BLaER1 treated with 17β-estradiol and CSF1 and Interleukin-3, amounts not matched to agents 10 nM and 100 nM (cell line): ENCODE measurements around the gene CERS5.
"Not testable (repeated sequence)": the region's sequence is repeated elsewhere in the genome, so short reads cannot be mapped to it uniquely, and the experiment has no call there.

Source experiments
- H3K27ac ChIP-seq, 11 experiments: shearing (Covaris generic); formaldehyde crosslinking; 2 replicates each; pipeline ENCODE4 v1.8.1; 2022
- H3K27me3 ChIP-seq, 11 experiments: shearing (Covaris generic); formaldehyde crosslinking; 2 replicates each; pipeline ENCODE4 v1.8.1; 2022
- H3K36me3 ChIP-seq, 11 experiments: shearing (Covaris generic); formaldehyde crosslinking; 2 replicates each; pipeline ENCODE4 v1.8.1; 2022
- H3K4me1 ChIP-seq, 10 experiments: shearing (Covaris generic); formaldehyde crosslinking; 2 replicates each; pipeline ENCODE4 v1.8.1; 2022
- H3K4me2 ChIP-seq, 11 experiments: shearing (Covaris generic); formaldehyde crosslinking; 2 replicates each; pipeline ENCODE4 v1.8.1; 2022
- H3K4me3 ChIP-seq, 10 experiments: shearing (Covaris generic); formaldehyde crosslinking; 2 replicates each; pipeline ENCODE4 v1.8.1; 2022
- H3K9ac ChIP-seq, 11 experiments: shearing (Covaris generic); formaldehyde crosslinking; 2 replicates each; pipeline ENCODE4 v1.8.1; 2022
- H3K9me3 ChIP-seq, 11 experiments: shearing (Covaris generic); formaldehyde crosslinking; replicated peaks in 1 of 11; 2 replicates each; pipeline ENCODE4 v1.8.1; 2022
- H4K20me1 ChIP-seq, 11 experiments: shearing (Covaris generic); formaldehyde crosslinking; 2 replicates each; pipeline ENCODE4 v1.8.1; 2022
- Cebpa-rat ChIP-seq, 11 experiments: shearing (Covaris generic); IDR thresholded peaks; 2 replicates each; pipeline ENCODE4 v1.8.1; 2022

CERS5 gene

DNA sequence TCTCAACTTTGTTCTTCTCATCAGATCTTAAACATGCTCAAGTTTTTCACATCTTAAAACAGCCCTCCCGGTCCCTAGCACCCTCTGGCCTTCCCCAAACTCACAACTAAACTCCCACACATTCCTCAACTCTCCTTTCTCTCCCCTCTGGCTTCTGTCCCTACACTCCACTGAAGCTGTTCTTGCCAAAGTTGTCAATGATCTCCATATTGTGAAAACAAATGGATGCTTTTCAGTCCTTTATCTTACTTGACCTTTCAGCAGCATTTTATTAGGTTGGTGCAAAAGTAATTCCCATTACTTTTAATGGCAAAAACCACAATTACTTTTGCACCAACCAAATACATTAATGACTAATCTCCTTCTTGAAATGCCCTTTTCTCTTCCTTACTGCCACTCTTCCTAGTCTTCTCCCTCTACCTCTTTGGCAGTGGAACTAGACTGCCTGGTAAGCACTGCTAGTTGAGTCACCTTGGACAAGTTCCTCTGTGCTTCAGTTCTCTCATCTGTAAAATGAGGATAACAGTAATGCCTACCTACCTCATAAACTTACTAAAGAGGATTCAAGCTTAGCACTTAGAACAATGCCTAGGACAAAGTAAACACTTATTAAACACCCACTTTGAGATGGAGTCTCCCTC lies 16.0 kb downstream of the CERS5 start:
- peaks cover 0 to 9% (median 0%) of the 10 kb centered on the region in 10 experiments; a peak in 3 of 20 replicates for H3K4me1 ChIP-seq
- H3K27ac ChIP-seq, result no peak overlapping the region
- peaks cover 17 to 63% (median 29%) of the 10 kb centered on the region in 11 experiments; a peak in 19 of 22 replicates for H3K36me3 ChIP-seq
- TF ChIP-seq Cebpa-rat (IDR thresholded peaks at IDR 0.05), result no peak
- H3K4me2 ChIP-seq, result no peak overlapping the region
- no peak overlapping the region for H3K9ac ChIP-seq
- 0 out of 22 replicates have a peak, but pooled peaks cover 0 to under 1% (median 0%) of the 10 kb centered on the region in 11 experiments for H3K9me3 ChIP-seq
- peaks cover 25 to 86% (median 62%) of the 10 kb centered on the region in 11 experiments; a peak in 20 of 22 replicates for H4K20me1 ChIP-seq
- H3K27me3 ChIP-seq, result no peaks in the 10 kb centered on the region
- no peak overlapping the region for H3K4me3 ChIP-seq

- H3K4me2 ChIP-seq, result no peak overlapping the region
- no peak overlapping the region for H3K9ac ChIP-seq
- no peak for TF ChIP-seq Cebpa-rat (IDR thresholded peaks at IDR 0.05)
- H3K27ac ChIP-seq, result no peak overlapping the region
- no peak overlapping the region for H3K4me3 ChIP-seq
- no peaks in the 10 kb centered on the region for H3K27me3 ChIP-seq
- no peaks in the 10 kb centered on the region for H3K9me3 ChIP-seq
- peaks cover 0 to 9% (median 0%) of the 10 kb centered on the region in 10 experiments; a peak in 3 of 20 replicates for H3K4me1 ChIP-seq
- H4K20me1 ChIP-seq, result peaks cover 29 to 93% (median 64%) of the 10 kb centered on the region in 11 experiments; a peak in 20 of 22 replicates
- peaks cover 18 to 58% (median 29%) of the 10 kb centered on the region in 11 experiments; a peak in 21 of 22 replicates for H3K36me3 ChIP-seq
Observed at GRCh38 chr12:50149311-50149710, 17.9 kb downstream of the CERS5 start.

GRCh38 chr12:50148011-50148410 lies 19.2 kb downstream of the CERS5 start:
- H3K36me3 ChIP-seq, result peaks cover 20 to 58% (median 29%) of the 10 kb centered on the region in 11 experiments
- not testable (repeated sequence) for H3K9me3 ChIP-seq

DNA sequence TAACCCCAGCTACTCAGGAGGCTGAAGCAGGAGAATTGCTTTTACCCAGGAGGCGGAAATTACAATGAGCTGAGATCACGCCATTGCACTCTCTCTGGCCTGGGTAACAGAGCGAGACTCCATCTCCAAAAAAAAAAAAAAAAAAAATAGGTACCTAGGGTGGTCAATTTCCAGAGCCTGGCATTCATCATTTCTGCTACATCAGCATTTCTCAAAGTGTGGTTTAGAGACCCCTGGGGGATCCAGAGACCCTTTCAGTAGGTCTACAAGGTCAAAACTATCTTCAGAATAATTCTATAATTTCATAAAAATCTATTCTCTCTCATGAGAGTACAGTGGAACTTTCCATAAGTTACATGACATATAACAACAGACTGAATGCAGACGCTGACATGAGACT lies 19.9 kb downstream of the CERS5 start:
- Histone ChIP-seq H4K20me1 (peaks cover 32 to 96% (median 68%) of the 10 kb centered on the region in 11 experiments; a peak in 20 of 22 replicates), H3K27ac (no peak overlapping the region), H3K27me3 (no peaks in the 10 kb centered on the region), H3K4me1 (peaks cover 0 to 9% (median 0%) of the 10 kb centered on the region in 10 experiments; a peak in 3 of 20 replicates), H3K4me3 (no peak overlapping the region), H3K4me2 (no peak overlapping the region), H3K9ac (no peak overlapping the region), H3K36me3 (peaks cover 26 to 60% (median 33%) of the 10 kb centered on the region in 11 experiments), H3K9me3 (no peaks in the 10 kb centered on the region)
- TF ChIP-seq Cebpa-rat (IDR thresholded peaks at IDR 0.05), result no peak

More at GRCh38 chr12:50148011-50148410, 19.2 kb downstream of the CERS5 start:
- H3K27me3 ChIP-seq, H3K4me2 ChIP-seq, H3K4me3 ChIP-seq, H3K9ac ChIP-seq, H3K27ac ChIP-seq, H3K4me1 ChIP-seq: not testable (repeated sequence)
- peaks cover 32 to 94% (median 72%) of the 10 kb centered on the region in 11 experiments; a peak in 20 of 22 replicates for H4K20me1 ChIP-seq

DNA sequence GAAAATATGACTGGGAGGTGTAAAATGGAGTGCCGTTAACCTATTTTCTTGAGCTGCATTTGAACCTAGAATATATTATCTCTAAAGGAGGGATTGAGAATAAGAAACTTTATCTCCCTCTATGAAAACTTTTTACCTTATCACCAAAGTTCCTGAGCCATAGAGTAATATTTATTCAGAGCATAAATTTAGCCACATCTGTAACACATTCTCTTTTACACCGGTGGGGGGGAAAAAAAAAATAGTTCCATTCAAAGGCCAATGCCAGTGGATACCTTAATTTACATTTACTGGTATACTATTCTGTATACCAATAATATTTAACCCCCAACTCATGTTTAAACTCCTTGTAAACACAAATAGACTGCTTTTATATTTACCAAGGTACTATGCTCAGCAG lies 21.7 kb downstream of the CERS5 start:
- no peak overlapping the region for H3K9ac ChIP-seq
- no peaks in the 10 kb centered on the region for H3K27me3 ChIP-seq
- no peaks in the 10 kb centered on the region for H3K9me3 ChIP-seq
- H3K4me1 ChIP-seq, result no peaks in the 10 kb centered on the region
- H3K36me3 ChIP-seq, result peaks cover 45 to 71% (median 51%) of the 10 kb centered on the region in 11 experiments
- TF ChIP-seq Cebpa-rat (IDR thresholded peaks at IDR 0.05), result no peak
- H4K20me1 ChIP-seq, result peaks cover 20 to 80% (median 50%) of the 10 kb centered on the region in 11 experiments; a peak in 20 of 22 replicates
- no peak overlapping the region for H3K27ac ChIP-seq
- no peak overlapping the region for H3K4me3 ChIP-seq
- H3K4me2 ChIP-seq, result no peak overlapping the region

GRCh38 chr12:50142993-50143392 lies 24.2 kb downstream of the CERS5 start:
- Histone ChIP-seq H3K9ac (no peak overlapping the region), H3K4me1 (no peaks in the 10 kb centered on the region), H3K36me3 (peaks cover 63 to 79% (median 67%) of the 10 kb centered on the region in 11 experiments), H3K9me3 (no peaks in the 10 kb centered on the region), H4K20me1 (peaks cover 2 to 70% (median 33%) of the 10 kb centered on the region in 11 experiments; a peak in 18 of 22 replicates), H3K27me3 (no peaks in the 10 kb centered on the region), H3K4me2 (no peak overlapping the region), H3K4me3 (no peak overlapping the region), H3K27ac (no peak overlapping the region)
- TF ChIP-seq Cebpa-rat (IDR thresholded peaks at IDR 0.05), result no peak

GRCh38 chr12:50132505-50133135 lies 34.5 kb downstream of the CERS5 start:
- Histone ChIP-seq H4K20me1 (peaks cover 4 to 72% (median 35%) of the 10 kb centered on the region in 11 experiments; a peak in 17 of 22 replicates), H3K9me3 (no peaks in the 10 kb centered on the region), H3K4me2 (peak overlapping the region in 2 of 11 experiments; percentile 10 to 11; a peak in 2 of 22 replicates), H3K36me3 (peaks cover 94 to 98% (median 96%) of the 10 kb centered on the region in 11 experiments), H3K27ac (no peak overlapping the region), H3K27me3 (no peaks in the 10 kb centered on the region), H3K4me1 (peaks cover 5 to 23% (median 10%) of the 10 kb centered on the region in 10 experiments; a peak in 13 of 20 replicates), H3K9ac (0 out of 22 replicates have a peak overlapping the region, but pooled peaks of 1 of the 11 experiments have one; percentile 5), H3K4me3 (no peak overlapping the region)
- TF ChIP-seq Cebpa-rat (IDR thresholded peaks at IDR 0.05), result no peak

DNA sequence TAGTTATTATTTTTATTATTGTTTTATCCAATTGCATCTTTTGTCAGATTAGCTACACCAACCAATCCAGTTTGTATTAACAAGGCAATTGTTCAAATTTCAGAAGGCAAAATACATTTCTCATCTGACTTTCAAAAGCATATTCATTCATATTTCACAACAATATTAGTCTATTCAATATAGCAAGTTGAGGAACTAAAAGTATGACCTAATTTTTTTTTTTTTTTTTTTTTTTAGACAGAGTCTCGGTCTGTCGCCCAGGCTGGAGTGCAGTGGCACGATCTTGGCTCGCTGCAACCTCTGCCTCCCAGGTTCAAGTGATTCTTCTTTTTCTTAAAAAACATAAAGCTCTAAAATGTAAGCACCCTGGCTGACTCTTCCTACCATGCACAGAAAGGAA lies 37.9 kb downstream of the CERS5 start:
- Histone ChIP-seq H3K9ac (no peak overlapping the region), H3K4me1 (peaks cover 16 to 36% (median 22%) of the 10 kb centered on the region in 10 experiments; a peak in 18 of 20 replicates), H3K27me3 (no peaks in the 10 kb centered on the region), H3K9me3 (no peaks in the 10 kb centered on the region), H3K27ac (no peak overlapping the region; a peak in 1 of 22 replicates), H4K20me1 (peaks cover 4 to 90% (median 52%) of the 10 kb centered on the region in 11 experiments; a peak in 18 of 22 replicates), H3K36me3 (peaks cover 78 to 96% (median 88%) of the 10 kb centered on the region in 11 experiments), H3K4me3 (no peak overlapping the region), H3K4me2 (no peak overlapping the region; a peak in 1 of 22 replicates)
- TF ChIP-seq Cebpa-rat (IDR thresholded peaks at IDR 0.05), result no peak

DNA sequence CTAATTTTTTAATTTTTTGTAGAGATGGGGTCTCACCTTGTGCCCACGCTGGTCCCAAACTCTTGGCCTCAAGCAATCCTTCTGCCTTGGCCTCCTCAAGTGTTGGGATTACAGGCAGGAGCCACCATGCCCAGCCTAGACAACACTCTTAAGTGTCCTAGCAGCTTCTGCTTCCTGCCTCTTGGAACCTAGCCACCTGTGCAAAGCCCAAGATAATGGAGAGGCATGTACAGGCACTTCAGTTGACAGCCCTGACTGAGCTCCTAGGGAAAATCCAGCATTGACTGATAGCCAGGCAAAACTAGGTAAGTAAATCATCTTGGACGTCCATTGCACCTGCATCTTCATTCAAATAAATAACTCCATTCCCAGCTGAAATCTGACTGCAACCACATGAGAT lies 39.6 kb downstream of the CERS5 start:
- no peaks in the 10 kb centered on the region for H3K27me3 ChIP-seq
- no peak for TF ChIP-seq Cebpa-rat (IDR thresholded peaks at IDR 0.05)
- H3K4me1 ChIP-seq, result peaks cover 12 to 29% (median 19%) of the 10 kb centered on the region in 10 experiments; a peak in 18 of 20 replicates
- no peaks in the 10 kb centered on the region for H3K9me3 ChIP-seq
- no peak overlapping the region for H3K27ac ChIP-seq
- H3K9ac ChIP-seq, result no peak overlapping the region
- peaks cover 78 to 96% (median 85%) of the 10 kb centered on the region in 11 experiments for H3K36me3 ChIP-seq
- H4K20me1 ChIP-seq, result peaks cover 4 to 91% (median 52%) of the 10 kb centered on the region in 11 experiments; a peak in 17 of 22 replicates
- no peak overlapping the region for H3K4me3 ChIP-seq
- no peak overlapping the region for H3K4me2 ChIP-seq
